Kidney (tissue), 14 donors: ENCODE results near the gene TBCB. TPM values are rescaled to one million over a fixed set of nuclear protein-coding genes. Genes with fewer than 3 reads are reported as not detected.

Experiments used
- DNase-seq, 5 donors: peaks; one replicate each; pipeline ENCODE4 v3.0.0-alpha.2; 2013 to 2020
- FAIRE-seq: peaks from 2 replicates; lab custom pipeline; 2012; peaks lifted over from hg19 to GRCh38; lab: Jason Lieb, UNC
- H3K27ac ChIP-seq, 2 donors: one replicate each; pipeline ENCODE4 v1.7.0; 2013; ENCODE audit warnings: low read depth in 2 of 2, low read length in 2 of 2, inconsistent platforms in 1 of 2
- H3K27me3 ChIP-seq: one replicate; pipeline ENCODE4 v1.7.1; 2013; ENCODE audit warnings: low read length, inconsistent platforms; ENCODE audit not compliant: control insufficient read depth, insufficient read depth
- H3K36me3 ChIP-seq, 3 donors: one replicate each; pipeline versions ENCODE4 v1.7.0 to v1.7.1; 2013; ENCODE audit warnings: low read length in 3 of 3, control low read depth in 1 of 3, inconsistent platforms in 1 of 3; ENCODE audit not compliant: insufficient read depth in 3 of 3, control insufficient read depth in 2 of 3
- H3K4me1 ChIP-seq, 3 donors: one replicate each; pipeline versions ENCODE4 v1.7.0 to v1.7.1; 2013; ENCODE audit warnings: low read length in 3 of 3, inconsistent platforms in 1 of 3, low read depth in 1 of 3; ENCODE audit not compliant: control insufficient read depth in 2 of 3, insufficient read depth in 2 of 3
- H3K4me3 ChIP-seq, 3 donors: one replicate each; pipeline versions ENCODE4 v1.7.0 to v1.8.1; 2013; ENCODE audit warnings: low read length in 3 of 3, control low read depth in 1 of 3, inconsistent platforms in 1 of 3
- H3K9ac ChIP-seq, 3 donors: one replicate each; pipeline versions ENCODE4 v1.7.0 to v1.7.1; 2013; ENCODE audit warnings: low read length in 3 of 3, control low read depth in 1 of 3, inconsistent platforms in 1 of 3
- H3K9me3 ChIP-seq, 3 donors: one replicate each; pipeline versions ENCODE4 v1.7.0 to v1.7.1; 2013; ENCODE audit warnings: low read length in 3 of 3, control low read depth in 1 of 3, inconsistent platforms in 1 of 3; ENCODE audit not compliant: control insufficient read depth in 2 of 3, insufficient read depth in 1 of 3
- CTCF ChIP-seq: IDR thresholded peaks from 3 replicates; pipeline ENCODE4 v1.5.1; 2012; ENCODE audit warnings: mild to moderate bottlenecking, moderate library complexity, borderline replicate concordance; ENCODE audit not compliant: insufficient read depth; ENCODE audit errors: extremely low read depth
- intact Hi-C: fragments of 100-400 bp; cut with DNase I; formaldehyde crosslinking; loops from one replicate; pipeline ENCODE4 v1.11.1; 2022
- polyA plus RNA-seq: library from polyadenylated mRNA; stranded (reverse); fragments of 350-450 nt; fragmentation: Illumina TruSeq; extraction: RNeasy Lipid Tissue Mini Kit (QIAGEN cat#74804); gene quantifications from one replicate; pipeline ENCODE4 v1.2.3, GENCODE V29; 2014; ENCODE audit warnings: low read depth, low replicate concordance; ENCODE audit not compliant: insufficient read depth
- total RNA-seq: library from RNA; stranded (reverse); fragmentation: NEBNext Ultra II Directional; extraction: Animal tissue kit (Norgen Biotek cat#: 25700); gene quantifications from one replicate; pipeline ENCODE4 v1.2.1, GENCODE V29; 2021
- donor health status: control.
- donor health status: control.
- donor health status: control.
- donor health status: control.
- donor health status: control.
- donor health status: DM: yes; HTN: yes; CAD: no.
- donor health status: Normal renal cell carcinoma (clear cell type).

Gene TBCB
- total and polyA plus RNA-seq, 2 donors from 2014 or later, result 144 to 242 TPM

DNA sequence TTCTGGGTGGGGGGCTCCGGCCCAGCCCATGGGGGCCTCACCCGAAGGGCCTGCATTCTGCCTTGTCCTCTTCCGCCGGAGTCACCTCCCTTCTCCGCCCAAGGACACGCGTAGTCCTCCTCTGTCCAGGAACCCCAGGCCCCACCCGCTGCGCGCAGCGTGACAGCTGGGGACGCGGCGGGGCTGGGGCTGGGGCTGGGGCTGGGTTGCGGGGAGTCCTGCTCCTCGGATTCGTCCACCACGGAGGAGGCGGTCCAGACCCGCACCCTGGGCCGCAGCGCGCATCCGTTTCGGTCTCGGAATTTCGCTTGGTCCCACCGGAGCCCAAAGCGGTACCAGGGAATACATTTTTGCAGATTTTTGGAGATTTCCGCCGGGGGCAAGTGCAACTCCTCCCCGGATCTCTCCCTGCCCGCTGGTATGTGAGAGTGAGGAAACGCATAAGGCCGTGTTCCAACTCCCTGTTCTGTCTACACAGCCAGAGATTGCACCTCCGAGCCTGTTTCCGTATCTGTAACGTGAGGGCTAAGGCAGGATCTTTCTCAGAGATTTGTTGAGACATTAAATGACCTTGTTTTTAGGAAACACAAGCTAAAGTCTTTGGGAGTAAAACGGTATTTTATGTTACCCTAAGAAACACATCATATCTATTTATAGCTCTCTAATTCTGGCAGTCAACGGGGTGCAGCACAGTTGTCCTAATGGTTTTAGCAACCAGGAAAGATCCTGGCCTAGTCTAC is 37.3 kb downstream of the TBCB start, which contains the start of gene COX7A1:
COX7A1 (minus strand) TSS at position 96 of the 740 bp plus-strand sequence; CDS start at position 56, 40 bp downstream.
- H3K4me3 ChIP-seq, result peak within 1 kb of the TSS; percentile 57 to 69 (median 58)
- TF ChIP-seq CTCF, result no peak
- H3K9ac ChIP-seq, result peak within 1 kb of the TSS; percentile 27 to 98 (median 89)
- no peaks in the 10 kb centered on the region for H3K9me3 ChIP-seq
- FAIRE-seq (no peak), DNase-seq (peak; percentile 53 to 90 (median 68))
- peak within 1 kb of the TSS; percentile 94 to 95 for H3K27ac ChIP-seq
- intact Hi-C loops, result no loop called here
- H3K36me3 ChIP-seq, result peaks cover 0 to 18% (median 8%) of the 10 kb centered on the region in 3 donors
- no peaks in the 10 kb centered on the region for H3K27me3 ChIP-seq
- no peaks in the 10 kb centered on the region for H3K4me1 ChIP-seq

- Histone ChIP-seq H3K4me3 (peak overlapping the region in 1 of 3 donors; percentile 59), H3K27me3 (no peaks in the 10 kb centered on the region), H3K4me1 (no peaks in the 10 kb centered on the region), H3K9ac (no peak overlapping the region), H3K27ac (peak overlapping the region in 1 of 2 donors; percentile 95), H3K9me3 (no peaks in the 10 kb centered on the region), H3K36me3 (peaks cover 0 to 14% (median 3%) of the 10 kb centered on the region in 3 donors)
- intact Hi-C loops, result no loop called here
- FAIRE-seq (no peak), DNase-seq (no peak)
- no peak for TF ChIP-seq CTCF
These were observed 37.9 kb downstream of the TBCB start for GRCh38 chr19:36153126-36153525.

GRCh38 chr19:36160821-36161596 is 45.7 kb downstream of the TBCB start:
- FAIRE-seq (no peak), DNase-seq (no peak)
- Histone ChIP-seq H3K36me3 (peaks cover 0 to 2% (median 0%) of the 10 kb centered on the region in 3 donors), H3K9ac (no peak overlapping the region), H3K9me3 (no peaks in the 10 kb centered on the region), H3K4me1 (no peaks in the 10 kb centered on the region), H3K27me3 (no peaks in the 10 kb centered on the region), H3K4me3 (no peak overlapping the region), H3K27ac (no peak overlapping the region)
- intact Hi-C loops, result no loop called here
- TF ChIP-seq CTCF, result no peak
